ENCODE data around the gene OR2W1.

OR2W1 gene

DNA sequence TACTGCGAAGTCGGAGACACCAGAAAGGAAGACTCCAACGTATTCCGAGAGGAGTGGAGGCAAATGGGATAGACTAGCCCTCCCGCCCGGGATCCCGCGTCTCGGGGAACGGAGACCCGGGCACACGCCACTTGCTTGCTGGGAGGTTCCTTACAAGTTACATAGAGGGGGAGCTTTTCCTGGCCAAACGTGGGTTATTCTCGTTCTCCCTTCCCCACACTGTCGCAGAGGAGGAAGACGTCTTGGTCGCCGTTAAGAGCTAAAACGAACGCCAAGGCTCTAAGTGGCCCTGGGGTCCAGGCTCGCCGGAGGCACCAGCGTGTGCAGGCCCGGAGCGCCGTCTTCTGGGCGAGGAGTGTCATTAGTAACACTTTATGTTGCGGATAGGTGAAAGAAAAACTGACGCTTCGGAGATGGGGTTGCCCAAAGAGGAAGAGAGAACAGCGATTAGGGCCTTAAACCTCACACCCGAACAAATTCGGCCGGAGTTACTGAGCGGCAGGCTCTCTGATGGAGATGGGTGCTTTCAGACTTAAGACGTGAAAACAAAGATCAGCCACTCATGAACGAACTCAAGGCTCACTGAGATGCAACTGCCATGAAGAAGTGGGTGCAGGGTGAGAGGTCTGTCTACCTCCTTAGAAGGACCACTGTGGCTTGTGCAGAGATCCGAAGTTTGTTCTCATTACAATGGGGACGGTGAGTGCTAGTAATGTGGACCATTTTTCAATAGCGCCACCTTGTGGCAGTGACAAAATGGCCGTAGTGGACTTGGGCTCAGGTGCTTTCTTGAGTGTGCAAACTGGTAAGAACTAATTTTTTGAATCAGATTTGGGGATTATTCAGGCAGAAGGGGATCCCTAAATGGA, 28.2 kb downstream of the OR2W1 start:
- peak; percentile 94 for ATAC-seq

DNA sequence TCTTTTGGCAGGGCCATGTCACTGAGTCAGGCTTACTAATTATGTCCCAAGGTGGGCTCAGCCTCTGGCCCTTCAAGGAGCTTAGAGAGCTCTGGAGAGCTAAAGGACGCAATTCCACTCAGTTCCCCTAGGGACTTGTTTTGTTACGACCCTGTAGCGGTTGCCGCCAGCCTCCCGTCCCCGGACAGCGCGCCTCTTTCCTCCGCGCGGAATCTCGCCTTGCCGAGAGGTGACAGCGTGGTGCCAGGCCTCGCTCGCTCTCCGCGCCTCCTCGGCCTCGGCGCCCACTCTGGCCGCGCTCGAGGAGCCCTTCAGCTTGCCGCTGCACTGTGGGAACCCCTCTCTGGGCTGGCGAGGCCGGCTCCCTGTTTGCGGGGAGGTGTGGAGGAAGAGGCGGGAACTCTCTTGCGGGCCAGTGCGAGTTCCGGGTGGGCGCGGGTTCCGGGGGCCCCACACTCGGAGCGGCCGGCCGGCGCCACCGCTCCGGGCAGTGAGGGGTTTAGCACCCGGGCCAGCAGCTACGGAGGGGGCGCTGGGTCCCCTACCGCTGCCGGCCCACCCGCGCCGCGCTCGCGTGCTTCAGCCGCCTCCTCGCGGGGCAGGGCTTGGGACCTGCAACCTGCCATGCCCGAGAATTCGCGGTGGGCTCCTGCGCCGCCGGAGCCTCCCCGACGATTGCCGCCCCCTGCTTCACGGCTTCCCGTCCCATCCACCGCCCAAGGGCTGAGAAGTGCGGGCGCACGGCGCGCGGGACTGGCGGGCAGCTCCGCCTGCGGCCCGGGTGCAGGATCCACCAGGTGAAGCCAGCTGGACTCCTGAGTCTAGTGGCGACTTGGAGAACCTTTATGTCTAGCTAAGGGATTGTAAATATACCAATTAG, 30.0 kb downstream of the OR2W1 start:
- TF ChIP-seq CREB5 (CRISPR knock-in tag; IDR thresholded peaks at IDR 0.05; ENCODE audit: low read depth) (no peak), GLIS3 (CRISPR knock-in tag; IDR thresholded peaks at IDR 0.05) (no peak), CSDC2 (CRISPR knock-in tag; IDR thresholded peaks at IDR 0.05) (no peak), ZNF8 (CRISPR knock-in tag; IDR thresholded peaks at IDR 0.05) (no peak), ESRRG (CRISPR knock-in tag; IDR thresholded peaks at IDR 0.05) (no peak), ZFP30 (CRISPR knock-in tag; IDR thresholded peaks at IDR 0.05) (no peak), TCF4 (CRISPR knock-in tag; IDR thresholded peaks at IDR 0.05; ENCODE audit: borderline replicate concordance) (no peak), ISL1 (CRISPR knock-in tag; IDR thresholded peaks at IDR 0.05) (no peak), ZFP3 (CRISPR knock-in tag; IDR thresholded peaks at IDR 0.05) (no peak), ZC3H10 (CRISPR knock-in tag; IDR thresholded peaks at IDR 0.05) (no peak)
- TF ChIP-seq, protein P1, sequence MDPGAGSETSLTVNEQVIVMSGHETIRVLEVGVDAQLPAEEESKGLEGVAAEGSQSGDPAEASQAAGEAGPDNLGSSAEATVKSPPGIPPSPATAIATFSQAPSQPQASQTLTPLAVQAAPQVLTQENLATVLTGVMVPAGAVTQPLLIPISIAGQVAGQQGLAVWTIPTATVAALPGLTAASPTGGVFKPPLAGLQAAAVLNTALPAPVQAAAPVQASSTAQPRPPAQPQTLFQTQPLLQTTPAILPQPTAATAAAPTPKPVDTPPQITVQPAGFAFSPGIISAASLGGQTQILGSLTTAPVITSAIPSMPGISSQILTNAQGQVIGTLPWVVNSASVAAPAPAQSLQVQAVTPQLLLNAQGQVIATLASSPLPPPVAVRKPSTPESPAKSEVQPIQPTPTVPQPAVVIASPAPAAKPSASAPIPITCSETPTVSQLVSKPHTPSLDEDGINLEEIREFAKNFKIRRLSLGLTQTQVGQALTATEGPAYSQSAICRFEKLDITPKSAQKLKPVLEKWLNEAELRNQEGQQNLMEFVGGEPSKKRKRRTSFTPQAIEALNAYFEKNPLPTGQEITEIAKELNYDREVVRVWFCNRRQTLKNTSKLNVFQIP (CRISPR knock-in tag; IDR thresholded peaks at IDR 0.05; ENCODE audit: borderline replicate concordance, low read depth), result no peak
- TF ChIP-seq, protein P2, sequence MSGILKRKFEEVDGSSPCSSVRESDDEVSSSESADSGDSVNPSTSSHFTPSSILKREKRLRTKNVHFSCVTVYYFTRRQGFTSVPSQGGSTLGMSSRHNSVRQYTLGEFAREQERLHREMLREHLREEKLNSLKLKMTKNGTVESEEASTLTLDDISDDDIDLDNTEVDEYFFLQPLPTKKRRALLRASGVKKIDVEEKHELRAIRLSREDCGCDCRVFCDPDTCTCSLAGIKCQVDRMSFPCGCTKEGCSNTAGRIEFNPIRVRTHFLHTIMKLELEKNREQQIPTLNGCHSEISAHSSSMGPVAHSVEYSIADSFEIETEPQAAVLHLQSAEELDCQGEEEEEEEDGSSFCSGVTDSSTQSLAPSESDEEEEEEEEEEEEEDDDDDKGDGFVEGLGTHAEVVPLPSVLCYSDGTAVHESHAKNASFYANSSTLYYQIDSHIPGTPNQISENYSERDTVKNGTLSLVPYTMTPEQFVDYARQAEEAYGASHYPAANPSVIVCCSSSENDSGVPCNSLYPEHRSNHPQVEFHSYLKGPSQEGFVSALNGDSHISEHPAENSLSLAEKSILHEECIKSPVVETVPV (CRISPR knock-in tag; IDR thresholded peaks at IDR 0.05), result no peak
- ATAC-seq, result no peak

More for the DNA sequence above, 28.2 kb downstream of the OR2W1 start:
- TF ChIP-seq CSDC2 (CRISPR knock-in tag; IDR thresholded peaks at IDR 0.05) (no peak), ZNF8 (CRISPR knock-in tag; IDR thresholded peaks at IDR 0.05) (no peak), GLIS3 (CRISPR knock-in tag; IDR thresholded peaks at IDR 0.05) (no peak), TCF4 (CRISPR knock-in tag; IDR thresholded peaks at IDR 0.05; ENCODE audit: borderline replicate concordance) (no peak), OSR1 (CRISPR knock-in tag; IDR thresholded peaks at IDR 0.05) (no peak), ESRRG (CRISPR knock-in tag; IDR thresholded peaks at IDR 0.05) (no peak), RARB (CRISPR knock-in tag; IDR thresholded peaks at IDR 0.05) (no peak), ARNTL (CRISPR knock-in tag; IDR thresholded peaks at IDR 0.05; ENCODE audit: borderline replicate concordance, low read depth) (no peak), ISL1 (CRISPR knock-in tag; IDR thresholded peaks at IDR 0.05) (no peak), PPARA (CRISPR knock-in tag; IDR thresholded peaks at IDR 0.05; ENCODE audit: borderline replicate concordance) (no peak), ZNF70 (CRISPR knock-in tag; IDR thresholded peaks at IDR 0.05) (no peak), BACH2 (CRISPR knock-in tag; IDR thresholded peaks at IDR 0.05; ENCODE audit: borderline replicate concordance) (no peak)
- TF ChIP-seq, protein P1 (CRISPR knock-in tag; IDR thresholded peaks at IDR 0.05; ENCODE audit: borderline replicate concordance, low read depth), result no peak

DNA sequence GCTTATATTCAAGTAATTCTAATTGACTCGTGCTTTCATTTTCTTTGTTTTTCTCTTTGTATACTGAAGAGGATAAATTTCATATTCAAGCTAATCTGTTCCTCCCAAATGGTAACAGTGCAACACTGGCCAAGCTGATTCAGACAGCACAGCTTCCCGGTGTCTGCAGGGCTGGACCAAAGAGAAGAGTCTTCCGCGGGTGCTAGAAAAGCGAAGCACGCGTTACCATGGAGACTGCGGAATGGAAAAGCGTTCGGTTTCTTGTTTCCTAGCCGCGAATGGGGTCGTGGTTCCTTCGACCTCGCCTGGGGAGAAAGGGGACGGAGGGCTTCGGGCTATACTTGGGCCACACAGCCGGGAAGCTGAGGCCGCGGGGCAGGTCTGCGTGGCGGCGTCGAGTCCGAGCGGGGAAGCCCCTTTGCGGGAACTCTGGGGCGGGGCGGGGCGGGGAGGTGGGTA, 33.7 kb downstream of the OR2W1 start:
- TF ChIP-seq, protein P3, sequence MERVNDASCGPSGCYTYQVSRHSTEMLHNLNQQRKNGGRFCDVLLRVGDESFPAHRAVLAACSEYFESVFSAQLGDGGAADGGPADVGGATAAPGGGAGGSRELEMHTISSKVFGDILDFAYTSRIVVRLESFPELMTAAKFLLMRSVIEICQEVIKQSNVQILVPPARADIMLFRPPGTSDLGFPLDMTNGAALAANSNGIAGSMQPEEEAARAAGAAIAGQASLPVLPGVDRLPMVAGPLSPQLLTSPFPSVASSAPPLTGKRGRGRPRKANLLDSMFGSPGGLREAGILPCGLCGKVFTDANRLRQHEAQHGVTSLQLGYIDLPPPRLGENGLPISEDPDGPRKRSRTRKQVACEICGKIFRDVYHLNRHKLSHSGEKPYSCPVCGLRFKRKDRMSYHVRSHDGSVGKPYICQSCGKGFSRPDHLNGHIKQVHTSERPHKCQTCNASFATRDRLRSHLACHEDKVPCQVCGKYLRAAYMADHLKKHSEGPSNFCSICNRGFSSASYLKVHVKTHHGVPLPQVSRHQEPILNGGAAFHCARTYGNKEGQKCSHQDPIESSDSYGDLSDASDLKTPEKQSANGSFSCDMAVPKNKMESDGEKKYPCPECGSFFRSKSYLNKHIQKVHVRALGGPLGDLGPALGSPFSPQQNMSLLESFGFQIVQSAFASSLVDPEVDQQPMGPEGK (CRISPR knock-in tag; IDR thresholded peaks at IDR 0.05; ENCODE audit: borderline replicate concordance), result no peak
- TF ChIP-seq PPARA (CRISPR knock-in tag; IDR thresholded peaks at IDR 0.05; ENCODE audit: borderline replicate concordance), result no peak
- no peak for TF ChIP-seq ISL1 (CRISPR knock-in tag; IDR thresholded peaks at IDR 0.05)
- TF ChIP-seq, protein P2 (CRISPR knock-in tag; IDR thresholded peaks at IDR 0.05), result no peak
- no peak for TF ChIP-seq TSHZ2 (CRISPR knock-in tag; IDR thresholded peaks at IDR 0.05)
- ATAC-seq, result peak; percentile 95
